GM12872 (cell line): ENCODE measurements around the gene CTCFL.

ENCODE experiments used
- CTCF ChIP-seq: IDR thresholded peaks from 3 replicates; pipeline ENCODE4 v1.5.1; 2011; ENCODE audit warnings: low read depth, mild to moderate bottlenecking, low read length, moderate library complexity; ENCODE audit not compliant: insufficient read depth

Gene CTCFL

GRCh38 chr20:57524511-57525176 lies at the start of gene CTCFL:
Gene CTCFL, minus strand, starts transcription at chr20:57525140. Its CDS starts 935 bp downstream, at chr20:57524205.
- TF ChIP-seq CTCF: no peak

DNA sequence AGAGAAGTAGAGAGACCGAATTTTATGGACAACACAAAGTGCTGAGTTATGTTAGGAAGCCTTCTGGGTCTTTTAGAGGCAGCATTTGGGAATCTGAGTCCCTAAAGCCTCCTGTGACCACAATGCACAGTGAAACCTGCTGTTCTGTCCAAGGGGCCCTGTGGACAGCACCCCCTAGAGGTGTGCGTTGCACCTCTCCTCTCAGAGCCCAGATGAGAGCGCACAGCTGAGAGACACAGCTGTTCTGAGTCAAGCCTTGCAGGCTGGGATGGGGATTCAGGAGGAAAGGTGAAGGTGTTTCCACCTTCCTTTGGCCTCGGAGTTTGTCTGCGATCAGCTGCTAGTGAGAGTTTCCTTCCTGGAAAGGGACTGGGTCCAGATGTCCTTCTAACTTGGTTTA lies 49.0 kb upstream of the CTCFL start:
- peak; percentile 47; the same call in 1 of the 3 replicates for TF ChIP-seq CTCF

GRCh38 chr20:57573242-57573641 lies 48.3 kb upstream of the CTCFL start:
- no peak for TF ChIP-seq CTCF

DNA sequence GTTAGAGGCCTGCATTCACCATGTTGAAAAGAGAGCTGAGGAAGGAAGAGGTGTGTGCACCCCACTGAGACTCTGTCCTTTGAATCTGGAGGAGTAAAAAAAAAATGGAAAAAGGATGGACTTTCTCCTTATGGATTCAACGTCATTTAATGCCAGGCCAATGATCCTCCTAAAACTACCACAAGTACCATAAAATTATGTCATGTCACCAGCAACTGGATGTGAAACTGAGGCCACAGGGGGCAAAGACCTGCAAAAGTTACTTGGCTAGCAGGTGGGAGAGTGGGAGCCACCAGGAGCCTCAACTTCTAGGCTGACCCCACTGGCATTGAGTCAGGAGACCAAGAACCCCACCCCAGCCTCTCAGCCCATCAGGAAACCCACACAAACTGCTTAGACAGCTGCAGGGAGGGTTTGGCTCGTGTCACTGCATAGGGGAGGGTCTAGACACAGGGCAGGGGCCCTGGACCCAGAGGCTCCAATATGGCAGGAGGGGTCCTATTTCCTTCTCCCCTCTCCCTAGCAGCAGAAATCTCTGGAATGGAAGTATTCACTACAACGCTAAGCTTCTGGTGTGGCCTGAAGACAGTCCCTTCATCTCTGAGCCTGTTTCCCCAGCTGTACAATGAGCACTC lies 47.0 kb upstream of the CTCFL start:
- TF ChIP-seq CTCF: no peak

- no peak for TF ChIP-seq CTCF
Measured at GRCh38 chr20:57570920-57571319, 46.0 kb upstream of the CTCFL start.

DNA sequence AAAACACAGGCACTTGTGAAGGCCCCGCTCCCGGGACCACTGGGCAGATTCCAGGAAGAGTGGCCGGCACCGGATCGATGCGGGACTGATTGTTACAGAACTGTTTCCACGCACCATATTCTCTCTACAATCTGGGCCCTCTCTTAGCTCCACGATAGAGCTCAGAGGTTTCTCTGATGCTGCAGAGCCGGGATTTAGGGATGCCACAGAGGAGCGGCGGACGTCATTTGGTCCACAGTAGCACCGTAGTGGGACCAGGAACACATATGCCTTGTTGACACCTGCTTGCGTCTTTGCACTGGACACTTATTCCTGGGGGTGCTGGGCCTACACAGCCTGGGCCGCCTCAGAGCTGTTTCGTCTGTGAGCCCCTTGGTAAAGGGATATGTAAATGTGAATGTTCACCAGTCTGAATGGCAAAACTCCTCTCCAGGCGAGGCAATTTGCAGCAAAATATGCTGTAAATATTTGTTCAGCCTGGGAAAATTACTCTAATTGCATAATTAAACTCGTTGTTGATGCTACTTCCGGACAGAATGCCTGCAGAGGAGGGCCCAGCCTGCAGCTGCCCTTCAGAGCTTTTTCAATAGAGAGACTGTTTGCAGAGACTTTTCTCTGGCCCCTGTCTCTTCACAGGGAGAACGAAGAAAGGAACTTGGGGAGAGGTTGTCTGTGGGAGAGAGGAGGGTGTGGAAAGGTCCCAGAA lies 45.4 kb upstream of the CTCFL start:
- TF ChIP-seq CTCF: no peak

- TF ChIP-seq CTCF: no peak
Measured at GRCh38 chr20:57568960-57569359, 44.0 kb upstream of the CTCFL start.
